GM19193 (cell line): ENCODE measurements around the gene LMCD1.

ENCODE experiments used
- POLR2A ChIP-seq: IDR thresholded peaks from 4 replicates; pipeline ENCODE4 v1.6.1; 2011; ENCODE audit not compliant: insufficient read depth, insufficient read length; ENCODE audit errors: extremely low read depth

LMCD1 gene

GRCh38 chr3:8473029-8473428, 28.6 kb upstream of the LMCD1 start:
- TF ChIP-seq POLR2A, result no peak

- TF ChIP-seq POLR2A, result no peak
These were observed 27.6 kb upstream of the LMCD1 start for GRCh38 chr3:8473990-8474389.

- TF ChIP-seq POLR2A, result no peak
These were observed 26.6 kb upstream of the LMCD1 start for GRCh38 chr3:8474991-8475390.

GRCh38 chr3:8480699-8481098, 20.9 kb upstream of the LMCD1 start:
- no peak for TF ChIP-seq POLR2A

- no peak for TF ChIP-seq POLR2A
These were observed 20.2 kb upstream of the LMCD1 start for GRCh38 chr3:8481380-8481779.

- no peak for TF ChIP-seq POLR2A
These were observed 19.4 kb upstream of the LMCD1 start for GRCh38 chr3:8482263-8482662.

- no peak for TF ChIP-seq POLR2A
These were observed 18.5 kb upstream of the LMCD1 start for GRCh38 chr3:8482960-8483665.

GRCh38 chr3:8484409-8485140, 17.0 kb upstream of the LMCD1 start:
- no peak for TF ChIP-seq POLR2A

- no peak for TF ChIP-seq POLR2A
These were observed 16.3 kb upstream of the LMCD1 start for GRCh38 chr3:8485141-8485870.

- TF ChIP-seq POLR2A, result no peak
These were observed 15.7 kb upstream of the LMCD1 start for GRCh38 chr3:8485943-8486342.

GRCh38 chr3:8486434-8486833, 15.2 kb upstream of the LMCD1 start:
- no peak for TF ChIP-seq POLR2A

- TF ChIP-seq POLR2A, result no peak
These were observed 14.7 kb upstream of the LMCD1 start for GRCh38 chr3:8486936-8487335.

GRCh38 chr3:8488411-8488810, 13.2 kb upstream of the LMCD1 start:
- no peak for TF ChIP-seq POLR2A

GRCh38 chr3:8488877-8489276, 12.7 kb upstream of the LMCD1 start:
- TF ChIP-seq POLR2A, result no peak

- TF ChIP-seq POLR2A, result no peak
These were observed 12.3 kb upstream of the LMCD1 start for GRCh38 chr3:8489278-8489792.

- TF ChIP-seq POLR2A, result no peak
These were observed 11.5 kb upstream of the LMCD1 start for GRCh38 chr3:8490079-8490552.
